IPS-20b (cell line): ENCODE data around the gene LRPPRC.

Experiments
- H3K27ac ChIP-seq: one replicate; pipeline ENCODE4 v1.5.1; 2013; ENCODE audit warnings: low read length
- H3K27me3 ChIP-seq: 2 replicates; pipeline ENCODE4 v1.6.1; 2013; ENCODE audit warnings: mild to moderate bottlenecking, low read length, inconsistent platforms; ENCODE audit not compliant: insufficient read depth
- H3K36me3 ChIP-seq: 2 replicates; pipeline ENCODE4 v1.6.1; 2013; ENCODE audit warnings: low read depth, mild to moderate bottlenecking, inconsistent platforms, low read length, moderate library complexity; ENCODE audit not compliant: insufficient read depth
- H3K4me1 ChIP-seq: 2 replicates; pipeline ENCODE4 v1.6.1; 2013; ENCODE audit warnings: mild to moderate bottlenecking, control low read depth, inconsistent platforms, low read length, moderate library complexity; ENCODE audit not compliant: insufficient read depth
- H3K4me3 ChIP-seq: 2 replicates; pipeline ENCODE4 v1.5.1; 2013; ENCODE audit warnings: mild to moderate bottlenecking, low read length, inconsistent platforms
- H3K9ac ChIP-seq: 2 replicates; pipeline ENCODE4 v1.6.1; 2013; ENCODE audit warnings: low read depth, mild to moderate bottlenecking, inconsistent platforms, low read length, moderate library complexity
- H3K9me3 ChIP-seq: 2 replicates; pipeline ENCODE4 v1.6.1; 2013; ENCODE audit warnings: mild to moderate bottlenecking, low read depth, low read length, inconsistent platforms; ENCODE audit not compliant: insufficient read depth

The LRPPRC gene

GRCh38 chr2:43837033-43837432 lies 158.8 kb downstream of the LRPPRC start:
- H3K4me3 ChIP-seq: no peak overlapping the region
- peaks cover 7% of the 10 kb centered on the region for H3K27me3 ChIP-seq
- no peak overlapping the region for H3K27ac ChIP-seq
- no peak overlapping the region for H3K9ac ChIP-seq
- no peaks in the 10 kb centered on the region for H3K36me3 ChIP-seq
- no peaks in the 10 kb centered on the region for H3K9me3 ChIP-seq
- H3K4me1 ChIP-seq: peaks cover 4% of the 10 kb centered on the region; the same call in 1 of the 2 replicates
